HepG2 (cell line): Measurements from ENCODE around the gene TDRD9. TPM values are rescaled to one million over a fixed set of nuclear protein-coding genes. Genes with fewer than 3 reads are reported as not detected.
A peak's percentile ranks its signal among the peaks of the same experiment; 100 is the strongest.

Source experiments
- ATAC-seq: fragments of 200-7000 bp; cut with Tn5 transposase; 3 replicates; pipeline ENCODE4 v1.9.1; 2020; ENCODE audit warnings: mild to moderate bottlenecking, moderate library complexity
- BruUV-seq: library from RNA; stranded (reverse); fragments of 400-500 nt; replicated peaks from 2 replicates; lab custom pipeline; 2021; lab: Mats Ljungman, UMichigan
- CTCF ChIA-PET: fragments of 300-600 bp; formaldehyde crosslinking; extraction: SDS; loops from one replicate; lab custom pipeline; 2021; ENCODE audit warnings: low total read pairs, inconsistent platforms, low intra/inter-chr PET ratio; lab: Yijun Ruan, JAX
- POLR2A ChIA-PET: fragments of 350-600 bp; sonication (Branson Sonifier 250); formaldehyde crosslinking; loops from one replicate; lab custom pipeline; 2020; ENCODE audit warnings: antibody characterized with exemption, inconsistent platforms; lab: Yijun Ruan, JAX
- DNase-seq: peaks from one replicate; pipeline ENCODE4 v3.0.0-alpha.2; 2015; ENCODE audit warnings: low spot score
- FAIRE-seq: peaks from 3 replicates; lab custom pipeline; 2011; peaks lifted over from hg19 to GRCh38; lab: Jason Lieb, UNC
- H2AFZ ChIP-seq: one replicate; pipeline ENCODE4 v1.6.1; 2011; ENCODE audit warnings: low read length, inconsistent platforms
- H3K27ac ChIP-seq: fragments of 300-600 bp; 3 replicates; pipeline ENCODE4 v1.8.0; 2011; ENCODE audit warnings: mixed run types, mild to moderate bottlenecking, mixed read lengths, low read length, inconsistent platforms; ENCODE audit not compliant: insufficient read depth; ENCODE audit errors: extremely low read length
- H3K27me3 ChIP-seq, 2 experiments: fragments of 200-600 bp in 1 of 2; 2 replicates in 1 of 2; 3 replicates in 1 of 2; pipeline versions ENCODE4 v1.6.0 to v1.8.0; 2011; ENCODE audit warnings: low read length in 2 of 2, mild to moderate bottlenecking in 2 of 2, moderate library complexity in 2 of 2, inconsistent platforms in 1 of 2; ENCODE audit not compliant: insufficient read depth in 2 of 2, control insufficient read depth in 1 of 2
- H3K36me3 ChIP-seq, 2 experiments: fragments of 200-600 bp in 1 of 2; replicated peaks in 1 of 2; 2 replicates in 1 of 2; 3 replicates in 1 of 2; pipeline versions ENCODE4 v1.5.1 to v1.8.0; 2011; ENCODE audit warnings: low read length in 2 of 2, inconsistent platforms in 1 of 2; ENCODE audit not compliant: insufficient read depth in 2 of 2, control insufficient read depth in 1 of 2
- H3K4me1 ChIP-seq: 2 replicates; pipeline ENCODE4 v1.5.1; 2012; ENCODE audit warnings: low read length, inconsistent platforms; ENCODE audit not compliant: insufficient read depth
- H3K4me2 ChIP-seq: 2 replicates; pipeline ENCODE4 v1.6.0; 2011; ENCODE audit warnings: low read depth, low read length, inconsistent platforms
- H3K4me3 ChIP-seq, 3 experiments: fragments of 200-600 bp in 1 of 3; sonication (generic), shearing (Covaris generic) in 1 of 3; replicated peaks in 1 of 3; 2 replicates each; pipeline ENCODE4 v1.5.1; 2011 to 2016; ENCODE audit warnings: low read length in 3 of 3, inconsistent platforms in 2 of 3, low read depth in 2 of 3, mild to moderate bottlenecking in 2 of 3, control low read depth in 1 of 3, mixed read lengths in 1 of 3; ENCODE audit not compliant: insufficient read depth in 1 of 3
- H3K79me2 ChIP-seq: one replicate; pipeline ENCODE4 v1.6.1; 2011; ENCODE audit warnings: low read length, inconsistent platforms; ENCODE audit not compliant: insufficient read depth
- H3K9ac ChIP-seq: 2 replicates; pipeline ENCODE4 v1.6.0; 2011; ENCODE audit warnings: mild to moderate bottlenecking, low read depth, low read length, inconsistent platforms; ENCODE audit not compliant: insufficient read depth
- H3K9me3 ChIP-seq: 2 replicates; pipeline ENCODE4 v1.5.1; 2012; ENCODE audit warnings: mild to moderate bottlenecking, low read length
- H4K20me1 ChIP-seq: 2 replicates; pipeline ENCODE4 v1.6.0; 2011; ENCODE audit warnings: inconsistent platforms, mild to moderate bottlenecking, low read length, moderate library complexity; ENCODE audit not compliant: insufficient read depth
- CENPT ChIP-seq: sonication (generic); formaldehyde crosslinking; IDR thresholded peaks from 2 replicates; pipeline ENCODE4 v1.8.0; 2022; ENCODE audit warnings: low read depth, mild to moderate bottlenecking, moderate library complexity, missing genetic modification reagents
- IRX3 ChIP-seq: sonication (generic); formaldehyde crosslinking; IDR thresholded peaks from 2 replicates; pipeline ENCODE4 v1.8.1; 2023; ENCODE audit warnings: mild to moderate bottlenecking, low read depth, missing genetic modification reagents, borderline replicate concordance
- MTA1 ChIP-seq: sonication (generic); formaldehyde crosslinking; IDR thresholded peaks from 2 replicates; pipeline ENCODE4 v1.4.0; 2020; ENCODE audit warnings: missing genetic modification reagents, mild to moderate bottlenecking, borderline replicate concordance
- RAD21 ChIP-seq: fragments of 450-650 bp; formaldehyde crosslinking; IDR thresholded peaks from 2 replicates; pipeline ENCODE4 v1.5.0; 2020; ENCODE audit warnings: mild to moderate bottlenecking
- STAG1 ChIP-seq: sonication (generic); formaldehyde crosslinking; IDR thresholded peaks from 2 replicates; pipeline ENCODE4 v1.4.0; 2020; ENCODE audit warnings: missing genetic modification reagents
- XRCC5 ChIP-seq: fragments of 200-400 bp; formaldehyde crosslinking; optimal IDR thresholded peaks from 2 replicates; pipeline ENCODE3; 2017; ENCODE audit warnings: mild to moderate bottlenecking, low read length
- ZNF496 ChIP-seq: sonication (generic); formaldehyde crosslinking; IDR thresholded peaks from 2 replicates; pipeline ENCODE4 v1.8.1; 2023; ENCODE audit warnings: mild to moderate bottlenecking, moderate library complexity, missing genetic modification reagents; ENCODE audit not compliant: insufficient replicate concordance
- ZNF619 ChIP-seq: sonication (generic); formaldehyde crosslinking; IDR thresholded peaks from 2 replicates; pipeline ENCODE4 v1.4.0; 2020; ENCODE audit warnings: mild to moderate bottlenecking, missing genetic modification reagents
- ZNF687 ChIP-seq: sonication (generic); formaldehyde crosslinking; IDR thresholded peaks from 2 replicates; pipeline ENCODE4 v1.5.1; 2020; ENCODE audit warnings: mild to moderate bottlenecking, missing genetic modification reagents, moderate library complexity
- ZNF788 ChIP-seq: sonication (generic); formaldehyde crosslinking; IDR thresholded peaks from 2 replicates; pipeline ENCODE4 v1.5.0; 2020; ENCODE audit warnings: mild to moderate bottlenecking, missing genetic modification reagents, borderline replicate concordance
- WGBS: methylation state at CpG from one replicate; pipeline ENCODE4 v1.1.6; 2017; ENCODE audit warnings: low lambda C conversion rate; 5-methylcytosine and 5-hydroxymethylcytosine counted together
- in situ Hi-C: cut with HindIII; loops from 2 replicates; pipeline ENCODE4 v1.10.0; 2017; ENCODE audit warnings: low pct_unique_long_range_greater_than_20kb; ENCODE audit not compliant: extremely low pct_ligation_motif_present
- intact Hi-C: fragments of 100-400 bp; cut with micrococcal nuclease; formaldehyde crosslinking; loops from one replicate; pipeline ENCODE4 v1.10.0; 2022; ENCODE audit not compliant: unreplicated experiment
- polyA plus RNA-seq, 8 experiments: library from polyadenylated mRNA; depleted of rRNA in 3 of 8; stranded (reverse) in 7 of 8; unstranded in 1 of 8; fragments of >200 nt; fragmentation: Illumina TruSeq in 4 of 8; extraction: Trizol in 4 of 8; gene quantifications; 2 replicates each; pipeline versions ENCODE4 v1.2.1 to v1.2.3, GENCODE V29; 2011 to 2016; ENCODE audit warnings: low read depth in 4 of 8, missing spikeins in 1 of 8, mixed read lengths in 1 of 8; ENCODE audit not compliant: insufficient read depth in 1 of 8
- total RNA-seq, 5 experiments: library from RNA; depleted of rRNA; stranded (reverse); fragments of >200 nt; fragmentation: Illumina TruSeq; extraction: Trizol; gene quantifications; 2 replicates each; pipeline ENCODE4 v1.2.3, GENCODE V29; 2016; ENCODE audit warnings: low read depth in 1 of 5

Gene TDRD9
- total and polyA plus RNA-seq, 2 of the 13 experiments (the other 11 are each of a cell fraction or from before 2014, with no cell fraction given): not detected

GRCh38 chr14:104094056-104094708 is 165.9 kb downstream of the TDRD9 start:
- no TSS peak for BruUV-seq
- Histone ChIP-seq H3K79me2 (no peaks in the 10 kb centered on the region), H4K20me1 (no peaks in the 10 kb centered on the region; the same call in 1 of the 2 replicates), H3K4me3 (no peak overlapping the region), H2AFZ (no peak overlapping the region), H3K27ac (no peak overlapping the region), H3K9me3 (no peaks in the 10 kb centered on the region), H3K36me3 (no peaks in the 10 kb centered on the region), H3K9ac (no peak overlapping the region), H3K4me2 (no peak overlapping the region), H3K27me3 (peaks cover 3 to 15% of the 10 kb centered on the region in 2 experiments; a peak in 2 of 5 replicates), H3K4me1 (peaks cover 7% of the 10 kb centered on the region; the same call in 1 of the 2 replicates)
- TF ChIP-seq MTA1 (CRISPR knock-in tag) (peak; percentile 26; the same call in 1 of the 2 replicates), IRX3 (CRISPR knock-in tag) (no peak)
- intact Hi-C loops (no loop called here), in situ Hi-C loops (no loop called here)
- WGBS: 25% methylated on average over 5 of the region's 20 CpGs
- POLR2A ChIA-PET: no interaction called here
- DNase-seq: no peak
- no peak for ATAC-seq
- no peak for FAIRE-seq
- CTCF ChIA-PET: interaction anchor here (1.0 to 1.4 kb wide), 3 partner anchors 16 to 43 kb away, joined by 3 to 6 read pairs (median 5); no protein-coding TSS in a partner anchor

- H3K4me1 ChIP-seq: peaks cover 7% of the 10 kb centered on the region; the same call in 1 of the 2 replicates
- peak; percentile 76 for ATAC-seq
- no peak for DNase-seq
- BruUV-seq: no TSS peak
- no peak overlapping the region for H3K4me3 ChIP-seq
- no peaks in the 10 kb centered on the region for H3K36me3 ChIP-seq
- FAIRE-seq: no peak
- H3K9ac ChIP-seq: no peak overlapping the region
- H3K9me3 ChIP-seq: no peaks in the 10 kb centered on the region
- no peak overlapping the region for H3K4me2 ChIP-seq
- no peaks in the 10 kb centered on the region; the same call in 1 of the 2 replicates for H4K20me1 ChIP-seq
- H3K27ac ChIP-seq: no peak overlapping the region
- H2AFZ ChIP-seq: no peak overlapping the region
- no peaks in the 10 kb centered on the region for H3K79me2 ChIP-seq
- in situ Hi-C loops (loop anchor here (5.0 kb wide), 1 partner anchor 37 kb away; no protein-coding TSS in a partner anchor), intact Hi-C loops (no loop called here)
- no CpG with 5 or more reads among the region's 35 CpGs for WGBS
- ChIA-PET CTCF (interaction anchor here (1.0 to 1.4 kb wide), 3 partner anchors 17 to 43 kb away, joined by 3 to 6 read pairs (median 5); no protein-coding TSS in a partner anchor), POLR2A (no interaction called here)
- H3K27me3 ChIP-seq: peaks cover 3 to 22% of the 10 kb centered on the region in 2 experiments; a peak in 3 of 5 replicates
- TF ChIP-seq ZNF687 (CRISPR knock-in tag) (no peak), CENPT (no peak), STAG1 (CRISPR knock-in tag) (peak; percentile 57), RAD21 (CRISPR knock-in tag) (peak; percentile 38; the same call in 1 of the 2 replicates), ZNF496 (no peak), XRCC5 (peak; percentile 88), ZNF788 (CRISPR knock-in tag) (no peak), ZNF619 (CRISPR knock-in tag) (no peak)
Observed at GRCh38 chr14:104094709-104095425, 166.6 kb downstream of the TDRD9 start.
